Choroid plexus epithelial cell (primary cell): ENCODE data around the gene TRA2A.

Source experiments
- DNase-seq: peaks from one replicate; pipeline ENCODE4 v3.0.0-alpha.2; 2010; ENCODE audit warnings: low read depth
- H3K4me3 ChIP-seq: 2 replicates; pipeline ENCODE4 v1.5.1; 2011; ENCODE audit warnings: low read depth, mild to moderate bottlenecking, control low read depth, low read length, moderate library complexity
- CTCF ChIP-seq: conservative IDR thresholded peaks from 2 replicates; pipeline ENCODE4 v1.5.1; 2011; ENCODE audit warnings: low read depth, mild to moderate bottlenecking, control low read depth, inconsistent platforms, low read length, moderate library complexity

The TRA2A gene

GRCh38 chr7:23544913-23545354, 13.2 kb upstream of the TRA2A start:
- DNase-seq, result peak; percentile 62
- peak; percentile 70 for TF ChIP-seq CTCF
- H3K4me3 ChIP-seq, result no peak overlapping the region

- no peak for TF ChIP-seq CTCF
- no peak for DNase-seq
- no peak overlapping the region for H3K4me3 ChIP-seq
Observed at GRCh38 chr7:23542752-23543151, 11.0 kb upstream of the TRA2A start.

GRCh38 chr7:23539494-23539907, 7.7 kb upstream of the TRA2A start:
- no peak for DNase-seq
- H3K4me3 ChIP-seq, result no peak overlapping the region

GRCh38 chr7:23538301-23538700, 6.5 kb upstream of the TRA2A start:
- no peak overlapping the region for H3K4me3 ChIP-seq
- no peak for TF ChIP-seq CTCF

More at GRCh38 chr7:23539494-23539907, 7.7 kb upstream of the TRA2A start:
- no peak for TF ChIP-seq CTCF

GRCh38 chr7:23533238-23533604, 1.4 kb upstream of the TRA2A start:
- TF ChIP-seq CTCF, result no peak
- no peak for DNase-seq
- no peak overlapping the region for H3K4me3 ChIP-seq

More at GRCh38 chr7:23538301-23538700, 6.5 kb upstream of the TRA2A start:
- DNase-seq, result no peak

GRCh38 chr7:23532490-23533237, 883 bp upstream of the TRA2A start:
- peak overlapping the region; percentile 96 for H3K4me3 ChIP-seq
- TF ChIP-seq CTCF, result no peak
- no peak for DNase-seq
